SU-DHL-6 (cell line): ENCODE measurements around the gene GALNT6.

Source experiments
- H2AFZ ChIP-seq: fragments of 200-600 bp; sonication (generic); 2 replicates; pipeline ENCODE4 v1.6.1; 2014; ENCODE audit warnings: low read depth, mild to moderate bottlenecking, moderate library complexity, mixed read lengths, antibody characterized with exemption, low read length; ENCODE audit not compliant: severe bottlenecking
- H3F3A ChIP-seq: fragments of 200-600 bp; shearing (Covaris generic); 2 replicates; pipeline ENCODE4 v1.6.0; 2016; ENCODE audit warnings: antibody characterized with exemption, mild to moderate bottlenecking; ENCODE audit not compliant: insufficient read depth
- H3K27ac ChIP-seq: fragments of 200-600 bp; sonication (generic); 2 replicates; pipeline ENCODE4 v1.5.1; 2016; ENCODE audit warnings: low read depth, mild to moderate bottlenecking, low read length, moderate library complexity, mixed read lengths
- H3K27me3 ChIP-seq: fragments of 200-600 bp; sonication (generic), shearing (Covaris generic); 2 replicates; pipeline ENCODE4 v1.6.0; 2014; ENCODE audit warnings: mild to moderate bottlenecking, low read length
- H3K36me3 ChIP-seq: fragments of 200-600 bp; sonication (generic); 2 replicates; pipeline ENCODE4 v1.6.1; 2014; ENCODE audit warnings: mild to moderate bottlenecking, low read length, mixed read lengths
- H3K4me2 ChIP-seq: fragments of 300-600, 200-600 bp; shearing (Covaris generic), sonication (generic); 2 replicates; pipeline ENCODE4 v1.6.0; 2014; ENCODE audit warnings: low read length, low read depth, mild to moderate bottlenecking; ENCODE audit not compliant: poor library complexity, severe bottlenecking
- H3K4me3 ChIP-seq: fragments of 200-600 bp; sonication (generic); 2 replicates; pipeline ENCODE4 v1.5.1; 2014; ENCODE audit warnings: antibody characterized with exemption, low read length, mild to moderate bottlenecking, mixed read lengths; ENCODE audit not compliant: insufficient read depth, poor library complexity, severe bottlenecking
- H3K79me2 ChIP-seq: fragments of 200-600 bp; sonication (generic); 2 replicates; pipeline ENCODE4 v1.6.1; 2014; ENCODE audit warnings: mild to moderate bottlenecking, low read length, moderate library complexity; ENCODE audit not compliant: insufficient read depth
- H3K9ac ChIP-seq: fragments of 200-600 bp; sonication (generic); 2 replicates; pipeline ENCODE4 v1.7.0; 2014; ENCODE audit warnings: mild to moderate bottlenecking, low read length
- H3K9me2 ChIP-seq: fragments of 200-600 bp; sonication (generic); replicated peaks from 2 replicates; pipeline ENCODE4 v1.6.1; 2014; ENCODE audit warnings: low read length; ENCODE audit not compliant: insufficient read depth
- H3K9me3 ChIP-seq: fragments of 200-600 bp; sonication (generic); 2 replicates; pipeline ENCODE4 v1.6.1; 2014; ENCODE audit warnings: low read length, mixed read lengths; ENCODE audit not compliant: insufficient read depth
- H4K20me1 ChIP-seq: fragments of 200-600 bp; sonication (generic); 2 replicates; pipeline ENCODE4 v1.6.1; 2014; ENCODE audit warnings: low read depth, mild to moderate bottlenecking, antibody characterized with exemption, low read length, moderate library complexity, mixed read lengths
- EZH2phosphoT487 ChIP-seq: fragments of 200-600 bp; sonication (generic), shearing (Covaris generic); conservative IDR thresholded peaks from 2 replicates; pipeline ENCODE4 v1.6.1; 2018; ENCODE audit warnings: mild to moderate bottlenecking, antibody characterized with exemption, low read length, moderate library complexity, mixed read lengths
- TF ChIP-seq, protein P1 (sequence below): fragments of 200-600 bp; sonication (generic); IDR thresholded peaks from one replicate; pipeline ENCODE4 v1.5.1; 2017; ENCODE audit warnings: antibody characterized with exemption, mild to moderate bottlenecking, low read length, moderate library complexity; ENCODE audit not compliant: insufficient read depth, poor library complexity, severe bottlenecking

The GALNT6 gene

GRCh38 chr12:51424094-51424661 lies 33.0 kb upstream of the GALNT6 start:
- H3K27me3 ChIP-seq, result no peaks in the 10 kb centered on the region; the same call in 1 of the 2 replicates
- no peak overlapping the region for H3K27ac ChIP-seq
- TF ChIP-seq EZH2phosphoT487, result no peak
- no peaks in the 10 kb centered on the region for H3K79me2 ChIP-seq
- no peak overlapping the region for H3K9ac ChIP-seq
- peak overlapping the region; percentile 43 for H3K4me3 ChIP-seq
- H4K20me1 ChIP-seq, result no peaks in the 10 kb centered on the region
- no peaks in the 10 kb centered on the region for H3F3A ChIP-seq
- H3K9me2 ChIP-seq, result no peaks in the 10 kb centered on the region
- H3K4me2 ChIP-seq, result peak overlapping the region; percentile 49
- no peaks in the 10 kb centered on the region for H3K36me3 ChIP-seq
- H3K9me3 ChIP-seq, result no peaks in the 10 kb centered on the region
- no peak overlapping the region for H2AFZ ChIP-seq

DNA sequence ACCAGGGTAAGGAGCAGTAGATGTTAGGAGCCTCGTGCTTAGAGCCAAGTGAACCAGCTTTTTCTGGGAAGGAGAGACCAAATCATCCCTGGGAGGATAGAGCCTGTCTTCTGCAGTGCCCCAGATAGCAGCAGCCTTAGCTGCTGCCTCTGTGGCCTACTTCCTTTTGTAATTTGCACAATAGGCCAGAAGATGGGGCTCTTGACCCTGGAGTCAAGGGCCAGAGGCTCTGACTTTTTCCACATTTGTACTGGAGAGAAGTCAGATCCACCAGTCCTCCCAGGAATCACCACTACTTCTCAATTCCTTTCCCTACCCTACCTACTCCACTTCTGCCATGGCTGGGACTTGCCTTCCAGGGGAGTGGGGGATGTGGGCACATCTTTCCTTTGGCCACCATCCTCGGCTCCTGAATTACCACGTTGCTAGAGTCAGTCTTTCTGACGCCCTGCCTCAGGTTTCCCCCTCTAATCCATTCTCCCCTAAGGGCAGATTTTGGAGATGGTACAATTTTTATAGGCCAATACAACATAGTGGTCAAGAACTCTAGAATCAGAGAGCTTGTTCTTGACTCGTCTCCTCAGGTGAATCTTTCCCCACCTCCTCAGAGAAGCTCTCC lies 30.2 kb upstream of the GALNT6 start:
- TF ChIP-seq, protein P1, sequence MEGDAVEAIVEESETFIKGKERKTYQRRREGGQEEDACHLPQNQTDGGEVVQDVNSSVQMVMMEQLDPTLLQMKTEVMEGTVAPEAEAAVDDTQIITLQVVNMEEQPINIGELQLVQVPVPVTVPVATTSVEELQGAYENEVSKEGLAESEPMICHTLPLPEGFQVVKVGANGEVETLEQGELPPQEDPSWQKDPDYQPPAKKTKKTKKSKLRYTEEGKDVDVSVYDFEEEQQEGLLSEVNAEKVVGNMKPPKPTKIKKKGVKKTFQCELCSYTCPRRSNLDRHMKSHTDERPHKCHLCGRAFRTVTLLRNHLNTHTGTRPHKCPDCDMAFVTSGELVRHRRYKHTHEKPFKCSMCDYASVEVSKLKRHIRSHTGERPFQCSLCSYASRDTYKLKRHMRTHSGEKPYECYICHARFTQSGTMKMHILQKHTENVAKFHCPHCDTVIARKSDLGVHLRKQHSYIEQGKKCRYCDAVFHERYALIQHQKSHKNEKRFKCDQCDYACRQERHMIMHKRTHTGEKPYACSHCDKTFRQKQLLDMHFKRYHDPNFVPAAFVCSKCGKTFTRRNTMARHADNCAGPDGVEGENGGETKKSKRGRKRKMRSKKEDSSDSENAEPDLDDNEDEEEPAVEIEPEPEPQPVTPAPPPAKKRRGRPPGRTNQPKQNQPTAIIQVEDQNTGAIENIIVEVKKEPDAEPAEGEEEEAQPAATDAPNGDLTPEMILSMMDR, result peak; percentile 32
- no peak for TF ChIP-seq EZH2phosphoT487
- Histone ChIP-seq H3K9me3 (no peaks in the 10 kb centered on the region), H3K27ac (no peak overlapping the region), H3K4me3 (no peak overlapping the region), H2AFZ (no peak overlapping the region), H3K9ac (no peak overlapping the region), H3K79me2 (no peaks in the 10 kb centered on the region), H3F3A (no peaks in the 10 kb centered on the region), H3K9me2 (no peaks in the 10 kb centered on the region), H3K4me2 (no peak overlapping the region), H3K27me3 (no peaks in the 10 kb centered on the region; the same call in 1 of the 2 replicates), H3K36me3 (no peaks in the 10 kb centered on the region), H4K20me1 (no peaks in the 10 kb centered on the region)

GRCh38 chr12:51419425-51420193 lies 28.4 kb upstream of the GALNT6 start:
- no peaks in the 10 kb centered on the region for H3K9me2 ChIP-seq
- H3F3A ChIP-seq, result no peaks in the 10 kb centered on the region
- H3K27ac ChIP-seq, result no peak overlapping the region

More at GRCh38 chr12:51419425-51420193, 28.4 kb upstream of the GALNT6 start:
- no peak for TF ChIP-seq EZH2phosphoT487
- TF ChIP-seq, protein P1, result no peak
- H3K27me3 ChIP-seq, result no peaks in the 10 kb centered on the region
- no peaks in the 10 kb centered on the region for H3K36me3 ChIP-seq
- no peaks in the 10 kb centered on the region for H4K20me1 ChIP-seq
- H3K4me2 ChIP-seq, result no peak overlapping the region
- H3K4me3 ChIP-seq, result no peak overlapping the region
- no peak overlapping the region for H2AFZ ChIP-seq
- H3K9ac ChIP-seq, result no peak overlapping the region
- no peaks in the 10 kb centered on the region for H3K9me3 ChIP-seq
- no peaks in the 10 kb centered on the region for H3K79me2 ChIP-seq
